ENCODE measurements around the gene RSPO3. TPM values are rescaled to one million over a fixed set of nuclear protein-coding genes. Genes with fewer than 3 reads are reported as not detected.
"Not testable (repeated sequence)": the region's sequence is repeated elsewhere in the genome, so short reads cannot be mapped to it uniquely, and the experiment has no call there.

The RSPO3 gene
- total RNA-seq, 1 donor from 2014 or later = 32.3 TPM

- no peak for DNase-seq (ENCODE audit: extremely low spot score, unreplicated experiment)
- Mint-ChIP-seq H3K27ac (no peak overlapping the region), H3K4me3 (no peak overlapping the region), H3K27me3 (peaks cover 3% of the 10 kb centered on the region), H3K4me1 (ENCODE audit: unreplicated experiment) (no peaks in the 10 kb centered on the region), H3K36me3 (no peaks in the 10 kb centered on the region), H3K9me3 (no peaks in the 10 kb centered on the region)
- TF ChIP-seq CTCF (conservative IDR thresholded peaks at IDR 0.05) = no peak
These were observed 101.4 kb downstream of the RSPO3 start for GRCh38 chr6:127219869-127220268.

GRCh38 chr6:127221201-127221600, 102.7 kb downstream of the RSPO3 start:
- H3K27ac Mint-ChIP-seq = no peak overlapping the region
- no peaks in the 10 kb centered on the region for H3K9me3 Mint-ChIP-seq
- no peak for DNase-seq (ENCODE audit: extremely low spot score, unreplicated experiment)
- H3K4me1 Mint-ChIP-seq (ENCODE audit: unreplicated experiment) = no peaks in the 10 kb centered on the region
- peaks cover 3% of the 10 kb centered on the region for H3K27me3 Mint-ChIP-seq
- H3K36me3 Mint-ChIP-seq = no peaks in the 10 kb centered on the region
- no peak overlapping the region for H3K4me3 Mint-ChIP-seq
- TF ChIP-seq CTCF (conservative IDR thresholded peaks at IDR 0.05) = no peak

- no peaks in the 10 kb centered on the region for H3K36me3 Mint-ChIP-seq
- no peak overlapping the region for H3K4me3 Mint-ChIP-seq
- H3K27ac Mint-ChIP-seq = no peak overlapping the region
- TF ChIP-seq CTCF (conservative IDR thresholded peaks at IDR 0.05) = no peak
- no peak for DNase-seq (ENCODE audit: extremely low spot score, unreplicated experiment)
- H3K27me3 Mint-ChIP-seq = peaks cover 3% of the 10 kb centered on the region
- no peaks in the 10 kb centered on the region for H3K4me1 Mint-ChIP-seq (ENCODE audit: unreplicated experiment)
- no peaks in the 10 kb centered on the region for H3K9me3 Mint-ChIP-seq
These were observed 103.9 kb downstream of the RSPO3 start for GRCh38 chr6:127222418-127222817.

GRCh38 chr6:127225497-127225896, 107.0 kb downstream of the RSPO3 start:
- Mint-ChIP-seq H3K36me3 (no peaks in the 10 kb centered on the region), H3K9me3 (peaks cover 2% of the 10 kb centered on the region), H3K27me3 (peaks cover 3% of the 10 kb centered on the region), H3K27ac (no peak overlapping the region), H3K4me3 (no peak overlapping the region), H3K4me1 (ENCODE audit: unreplicated experiment) (no peaks in the 10 kb centered on the region)
- no peak for TF ChIP-seq CTCF (conservative IDR thresholded peaks at IDR 0.05)
- no peak for DNase-seq (ENCODE audit: extremely low spot score, unreplicated experiment)

GRCh38 chr6:127233819-127234218, 115.3 kb downstream of the RSPO3 start:
- not testable (repeated sequence) for H3K27me3 Mint-ChIP-seq; DNase-seq (ENCODE audit: extremely low spot score, unreplicated experiment); H3K4me1 Mint-ChIP-seq (ENCODE audit: unreplicated experiment); H3K36me3 Mint-ChIP-seq; H3K4me3 Mint-ChIP-seq; H3K27ac Mint-ChIP-seq
- H3K9me3 Mint-ChIP-seq = peaks cover 12% of the 10 kb centered on the region

- H3K27me3 Mint-ChIP-seq = no peaks in the 10 kb centered on the region
- no peak for TF ChIP-seq CTCF (conservative IDR thresholded peaks at IDR 0.05)
- no peak overlapping the region for H3K4me3 Mint-ChIP-seq
- no peaks in the 10 kb centered on the region for H3K9me3 Mint-ChIP-seq
- DNase-seq (ENCODE audit: extremely low spot score, unreplicated experiment) = no peak
- no peaks in the 10 kb centered on the region for H3K4me1 Mint-ChIP-seq (ENCODE audit: unreplicated experiment)
- H3K36me3 Mint-ChIP-seq = no peaks in the 10 kb centered on the region
- no peak overlapping the region for H3K27ac Mint-ChIP-seq
These were observed 125.0 kb downstream of the RSPO3 start for GRCh38 chr6:127243501-127243900.

Other genes starting within 250 kb of the RSPO3 start
- gene RNF146, start 148.2 kb downstream of the RSPO3 start, total RNA-seq (ENCODE audit: low replicate concordance) = 32.3 and 46.8 TPM in 2 replicates
- gene ECHDC1, start 224.9 kb downstream of the RSPO3 start, total RNA-seq (ENCODE audit: low replicate concordance) = 40.5 and 48.4 TPM in 2 replicates

Measured in type B pancreatic cell (in vitro differentiated cells).